ENCODE data around the gene CACNG7. TPM values are rescaled to one million over a fixed set of nuclear protein-coding genes. Genes with fewer than 3 reads are reported as not detected.

CACNG7 gene
- polyA plus RNA-seq, 3 donors: not detected

GRCh38 chr19:53877361-53877766, 31.7 kb upstream of the CACNG7 start:
- H3K4me3 ChIP-seq (replicated peaks in 1 of 3; ENCODE audit: low read depth in 2 of 3, low read length in 3 of 3): no peak overlapping the region
- no peak overlapping the region for H3K4me2 ChIP-seq (replicated peaks; ENCODE audit: extremely low read depth, low read length, poor library complexity, severe bottlenecking)
- 100% methylated on average over 2 of the region's 10 CpGs for WGBS (ENCODE audit: insufficient coverage)
- no peak for DNase-seq
- no peak for TF ChIP-seq CTCF (IDR thresholded peaks at IDR 0.05)
- H3K27ac Mint-ChIP-seq: peak overlapping the region in 6 of 7 donors; percentile 4 to 66 (median 47)
- peaks cover 36% of the 10 kb centered on the region for H3K79me2 ChIP-seq (ENCODE audit: insufficient read depth, low read length)
- H3K4me1 ChIP-seq (ENCODE audit: control insufficient read depth in 1 of 2, insufficient read depth in 2 of 2, low read length in 2 of 2): peaks cover 72 to 87% of the 10 kb centered on the region in 2 donors
- intact Hi-C loops (cut with micrococcal nuclease): loop anchor here in 1 of 2 donors (10.0 kb wide), 2 partner anchors 53 to 147 kb away; partner anchors contain the start of gene NLRP12
- H3K9ac ChIP-seq (ENCODE audit: insufficient read depth, low read length, poor library complexity, severe bottlenecking): no peak overlapping the region
- peaks cover 15 to 20% of the 10 kb centered on the region in 2 donors for H3K27me3 ChIP-seq (ENCODE audit: control insufficient read depth in 2 of 2, insufficient read depth in 2 of 2, low read length in 2 of 2)
- H3K4me1 Mint-ChIP-seq: peaks cover 59% of the 10 kb centered on the region
- H4K20me1 ChIP-seq (ENCODE audit: insufficient read depth, low read length): peaks cover 52% of the 10 kb centered on the region
- H3K36me3 Mint-ChIP-seq: peaks cover 32 to 45% of the 10 kb centered on the region in 2 donors
- H3K27ac ChIP-seq (ENCODE audit: low read depth in 1 of 2, low read length in 2 of 2): no peak overlapping the region
- H2AFZ ChIP-seq (ENCODE audit: insufficient read depth, low read depth, low read length, poor library complexity, severe bottlenecking): no peak overlapping the region
- H3K4me3 Mint-ChIP-seq: no peak overlapping the region
- no peaks in the 10 kb centered on the region for H3K9me3 ChIP-seq (replicated peaks in 1 of 2; ENCODE audit: control insufficient read depth in 1 of 2, insufficient read depth in 1 of 2, low read length in 2 of 2)
- H3K9me3 Mint-ChIP-seq: peaks cover 0 to 7% (median 0%) of the 10 kb centered on the region in 7 donors
- peaks cover 25 to 36% of the 10 kb centered on the region in 2 donors for H3K36me3 ChIP-seq (replicated peaks in 1 of 2; ENCODE audit: control insufficient read depth in 1 of 2, insufficient read depth in 2 of 2, low read length in 2 of 2)
- peaks cover 0 to 13% (median 7%) of the 10 kb centered on the region in 3 donors for H3K27me3 Mint-ChIP-seq (ENCODE audit: low read depth in 3 of 3)

- WGBS (ENCODE audit: insufficient coverage): 53% methylated on average over 5 of the region's 12 CpGs
- H3K27ac ChIP-seq (ENCODE audit: low read depth in 1 of 2, low read length in 2 of 2): no peak overlapping the region
- H2AFZ ChIP-seq (ENCODE audit: insufficient read depth, low read depth, low read length, poor library complexity, severe bottlenecking): peak overlapping the region; percentile 72
- peaks cover 21 to 35% of the 10 kb centered on the region in 2 donors for H3K36me3 Mint-ChIP-seq
- peak overlapping the region; percentile 28 to 79 (median 75) for H3K4me3 ChIP-seq (replicated peaks in 1 of 3; ENCODE audit: low read depth in 2 of 3, low read length in 3 of 3)
- no peak for TF ChIP-seq CTCF (IDR thresholded peaks at IDR 0.05)
- H3K27me3 ChIP-seq (ENCODE audit: control insufficient read depth in 2 of 2, insufficient read depth in 2 of 2, low read length in 2 of 2): peaks cover 25 to 34% of the 10 kb centered on the region in 2 donors
- H3K9me3 ChIP-seq (replicated peaks in 1 of 2; ENCODE audit: control insufficient read depth in 1 of 2, insufficient read depth in 1 of 2, low read length in 2 of 2): no peaks in the 10 kb centered on the region
- intact Hi-C loops (cut with micrococcal nuclease): loop anchor here in 1 of 2 donors (10.0 kb wide), 2 partner anchors 54 to 146 kb away; partner anchors contain the start of gene NLRP12
- H3K9ac ChIP-seq (ENCODE audit: insufficient read depth, low read length, poor library complexity, severe bottlenecking): peak overlapping the region; percentile 61
- H3K36me3 ChIP-seq (replicated peaks in 1 of 2; ENCODE audit: control insufficient read depth in 1 of 2, insufficient read depth in 2 of 2, low read length in 2 of 2): peaks cover 13 to 22% of the 10 kb centered on the region in 2 donors
- H3K79me2 ChIP-seq (ENCODE audit: insufficient read depth, low read length): peaks cover 22% of the 10 kb centered on the region
- no peak for DNase-seq
- peaks cover 51% of the 10 kb centered on the region for H3K4me1 Mint-ChIP-seq
- peaks cover 0 to 7% (median 3%) of the 10 kb centered on the region in 7 donors for H3K9me3 Mint-ChIP-seq
- no peak overlapping the region for H3K4me3 Mint-ChIP-seq
- H3K27ac Mint-ChIP-seq: peak overlapping the region in 5 of 7 donors; percentile 6 to 75 (median 55)
- peak overlapping the region; percentile 93 for H3K4me2 ChIP-seq (replicated peaks; ENCODE audit: extremely low read depth, low read length, poor library complexity, severe bottlenecking)
- H3K4me1 ChIP-seq (ENCODE audit: control insufficient read depth in 1 of 2, insufficient read depth in 2 of 2, low read length in 2 of 2): peaks cover 60 to 77% of the 10 kb centered on the region in 2 donors
- H3K27me3 Mint-ChIP-seq (ENCODE audit: low read depth in 3 of 3): peaks cover 0 to 26% (median 19%) of the 10 kb centered on the region in 3 donors
- peaks cover 38% of the 10 kb centered on the region for H4K20me1 ChIP-seq (ENCODE audit: insufficient read depth, low read length)
These were observed 30.3 kb upstream of the CACNG7 start for GRCh38 chr19:53878776-53879139.

Measured in CD14-positive monocyte (primary cell).